CD4-positive, alpha-beta T cell treated with Interleukin-17A for 4 hours (primary cell): ENCODE measurements around the gene CCDC88C.

Source experiments
- DNase-seq: peaks from one replicate; pipeline ENCODE4 v3.0.0-alpha.2; 2020; ENCODE audit warnings: mixed read lengths

CCDC88C gene

DNA sequence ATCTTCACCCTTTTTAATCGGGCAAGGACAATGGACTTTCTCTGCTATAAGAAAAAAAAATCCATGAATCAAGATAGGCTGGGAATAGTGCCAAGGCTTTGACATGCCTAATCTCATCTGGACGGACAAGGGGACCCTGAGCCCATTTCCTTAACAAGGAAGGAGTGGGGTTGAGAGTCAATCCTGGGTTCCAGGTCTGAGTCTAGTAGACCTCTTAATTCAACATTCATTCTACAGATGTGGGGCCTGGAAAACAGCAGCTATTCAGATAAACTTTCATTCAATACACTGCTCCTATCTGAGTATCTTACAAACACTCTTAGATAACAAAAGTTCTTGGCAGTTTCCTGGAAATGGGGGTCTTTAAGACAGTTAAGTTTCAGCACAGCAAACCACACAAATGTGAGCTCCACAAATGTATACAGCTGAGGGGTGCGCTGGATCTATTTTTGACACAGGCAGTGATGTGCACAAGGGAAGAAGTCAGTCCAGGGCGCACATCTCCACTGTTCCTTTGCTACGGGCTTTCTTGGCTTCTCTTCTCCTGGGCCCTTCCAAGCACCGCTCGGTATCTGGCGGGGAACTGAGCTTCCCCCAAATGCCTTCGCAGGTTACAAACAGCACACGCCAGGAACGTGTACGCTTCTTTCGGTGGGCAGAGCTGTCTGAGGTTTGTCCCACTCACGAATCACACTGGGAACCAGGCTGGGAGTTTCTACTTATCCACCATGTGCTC is 90.9 kb downstream of the CCDC88C start:
- DNase-seq = no peak

DNA sequence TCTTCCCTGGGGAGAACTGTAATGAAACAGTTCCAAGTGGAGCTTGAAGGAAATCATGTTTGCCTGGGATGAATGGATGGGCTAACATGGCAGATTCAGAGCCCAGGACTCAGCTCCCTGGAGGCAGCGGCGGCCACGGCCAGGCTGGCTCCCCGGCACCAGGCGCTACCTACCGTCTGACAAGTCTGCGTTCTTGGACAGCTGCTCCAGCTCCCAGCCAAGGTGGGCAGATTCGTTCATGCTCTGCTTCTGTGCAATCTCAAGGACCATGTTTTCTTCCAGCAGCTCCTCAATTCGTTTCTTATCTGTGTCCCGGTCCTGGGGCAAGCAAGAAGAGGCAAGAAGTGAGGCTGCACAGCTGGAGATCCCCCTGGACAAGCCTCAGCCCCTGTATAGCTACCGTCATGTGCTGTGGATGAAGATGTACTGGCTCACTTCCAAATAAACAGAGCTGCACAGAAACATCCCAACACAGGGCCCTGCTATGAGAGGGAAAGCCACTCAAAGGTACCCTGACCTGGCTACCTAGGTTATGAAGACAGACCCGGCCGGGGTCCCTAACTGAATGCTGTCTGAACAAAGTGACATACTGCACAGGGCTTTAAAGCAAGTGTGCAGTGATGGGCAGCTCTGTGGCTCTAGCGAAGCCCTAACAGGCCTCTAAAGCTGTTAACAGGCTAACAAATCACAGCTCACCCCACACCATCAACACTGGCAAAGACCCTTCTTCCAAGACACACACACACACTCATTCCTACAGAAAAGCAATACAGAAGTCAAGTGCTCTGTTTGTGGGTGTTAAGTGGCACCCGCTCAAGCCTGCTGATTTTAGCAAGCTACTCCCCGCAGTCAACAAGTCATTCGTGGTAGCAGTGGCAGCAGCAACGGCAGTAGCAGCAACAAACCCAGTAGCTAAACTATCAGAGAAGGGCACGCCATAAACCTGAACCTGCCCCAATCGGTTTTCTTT is 92.7 kb downstream of the CCDC88C start:
- DNase-seq = peak; percentile 30

DNA sequence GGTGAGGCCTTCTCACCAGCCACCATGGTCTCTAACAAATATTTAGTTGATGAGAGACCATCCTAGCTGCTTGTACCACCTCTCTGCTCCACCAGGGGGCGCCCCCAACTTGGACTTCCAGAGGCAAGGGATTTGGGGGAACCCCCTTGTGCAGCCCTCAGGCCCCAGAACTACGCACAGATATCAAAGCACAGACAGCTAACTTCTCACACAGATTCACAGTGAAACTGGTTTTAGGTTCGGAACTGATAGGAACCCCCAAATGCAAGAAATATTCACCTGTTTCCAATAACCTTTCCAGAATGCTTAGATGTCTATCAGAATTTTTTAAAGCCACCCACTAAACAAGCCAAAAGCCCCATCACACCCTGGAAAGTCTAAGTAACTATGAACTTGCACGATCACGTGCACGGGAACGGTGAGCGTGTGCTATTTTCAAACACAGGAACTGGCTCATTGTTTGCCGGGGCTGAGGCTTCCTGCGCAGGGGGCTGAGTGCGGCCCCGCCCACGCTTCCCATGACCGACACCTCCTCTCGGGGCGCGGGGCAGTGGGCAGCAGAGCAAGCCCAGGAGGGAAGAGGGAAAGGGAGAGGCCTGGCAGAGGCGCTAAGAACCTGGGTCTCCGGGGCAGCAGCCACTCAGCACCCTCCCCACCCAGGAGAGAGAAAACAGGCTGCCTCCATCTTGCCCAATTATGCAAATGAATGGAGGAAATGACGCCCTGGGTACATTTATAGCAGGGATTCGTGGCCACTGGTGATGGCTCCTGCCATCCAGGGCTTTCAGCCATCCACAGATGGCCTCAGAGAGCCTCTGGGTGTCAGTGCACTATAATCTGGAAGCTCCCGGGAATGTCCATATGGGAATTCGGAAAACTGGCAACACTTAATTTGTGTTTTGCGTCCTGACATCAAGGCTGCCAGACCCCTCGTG is 93.7 kb downstream of the CCDC88C start:
- DNase-seq = peak; percentile 95

DNA sequence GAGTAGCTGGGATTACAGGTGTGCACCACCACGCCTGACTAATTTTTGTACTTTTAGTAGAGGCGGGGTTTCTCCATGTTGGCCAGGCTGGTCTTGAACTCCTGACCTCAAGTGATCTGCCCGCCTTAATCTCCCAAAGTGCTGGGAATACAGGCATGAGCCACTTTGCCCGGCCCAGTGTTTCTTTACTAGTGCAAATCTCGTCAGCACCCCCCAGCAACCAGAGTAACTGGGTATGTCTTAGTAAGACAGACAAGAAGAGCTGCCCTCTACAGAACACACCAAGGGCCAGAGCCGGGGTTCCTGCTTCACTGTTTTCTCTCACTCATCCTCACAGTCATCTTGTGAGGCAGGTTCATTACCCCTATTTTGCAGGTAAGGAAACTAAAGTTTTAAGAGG is 94.6 kb downstream of the CCDC88C start:
- no peak for DNase-seq

DNA sequence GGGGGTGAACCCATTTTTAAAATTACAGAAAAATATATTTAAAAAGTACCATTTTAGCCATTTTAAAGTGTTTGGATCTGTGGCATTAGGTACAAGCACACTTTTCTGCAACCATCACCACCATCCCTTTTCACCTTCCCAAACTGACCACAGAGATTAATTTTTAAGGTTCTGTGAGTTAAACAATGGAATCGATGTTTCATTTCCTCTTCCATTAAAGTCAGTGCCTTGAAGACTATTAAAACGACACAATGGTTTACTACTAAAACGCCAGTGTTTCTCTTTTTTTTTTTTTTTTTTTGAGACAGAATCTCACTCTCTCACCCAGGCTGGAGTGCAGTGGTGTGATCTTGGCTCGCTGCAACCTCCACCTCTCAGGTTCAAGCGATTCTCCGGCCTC is 95.0 kb downstream of the CCDC88C start:
- no peak for DNase-seq

DNA sequence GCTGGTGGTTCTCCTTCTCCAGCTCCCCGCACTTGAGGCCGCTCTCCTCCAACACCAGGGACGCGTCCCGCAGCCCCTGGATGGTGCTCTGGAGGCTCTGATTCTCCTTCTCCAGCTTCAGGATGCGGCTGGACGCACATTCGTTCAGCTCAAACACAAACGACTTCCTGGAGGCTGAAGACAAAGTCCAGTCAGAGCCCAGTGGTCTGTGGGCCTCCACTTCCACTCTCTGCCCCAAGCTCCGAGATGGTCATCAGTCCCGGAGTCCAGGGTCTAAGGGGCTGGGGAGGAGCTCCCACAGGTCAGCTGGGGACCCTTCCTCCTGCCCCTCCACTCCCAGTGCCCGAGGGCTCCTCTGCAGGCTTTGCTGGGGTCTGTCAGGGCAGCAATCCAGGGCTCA is 96.5 kb downstream of the CCDC88C start:
- no peak for DNase-seq

DNA sequence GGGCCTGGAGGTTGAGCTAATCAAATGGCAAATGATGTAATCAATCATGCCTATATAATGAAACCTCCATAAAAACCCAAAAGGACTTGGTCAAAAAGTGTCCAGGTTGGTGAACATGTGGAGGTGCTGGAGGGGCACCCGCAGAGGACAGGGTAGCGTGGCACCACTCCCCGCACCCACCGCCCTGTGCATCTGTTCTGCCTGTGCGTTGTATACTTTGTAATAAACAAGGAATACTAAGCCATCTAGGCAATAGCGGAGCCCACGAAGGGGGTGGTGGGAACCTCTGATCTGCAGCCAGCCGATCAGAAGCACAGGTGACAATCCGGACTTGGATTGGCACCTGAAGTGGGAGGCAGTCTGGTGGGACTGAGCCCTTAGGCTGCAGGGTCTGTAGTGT is 97.4 kb downstream of the CCDC88C start:
- no peak for DNase-seq

DNA sequence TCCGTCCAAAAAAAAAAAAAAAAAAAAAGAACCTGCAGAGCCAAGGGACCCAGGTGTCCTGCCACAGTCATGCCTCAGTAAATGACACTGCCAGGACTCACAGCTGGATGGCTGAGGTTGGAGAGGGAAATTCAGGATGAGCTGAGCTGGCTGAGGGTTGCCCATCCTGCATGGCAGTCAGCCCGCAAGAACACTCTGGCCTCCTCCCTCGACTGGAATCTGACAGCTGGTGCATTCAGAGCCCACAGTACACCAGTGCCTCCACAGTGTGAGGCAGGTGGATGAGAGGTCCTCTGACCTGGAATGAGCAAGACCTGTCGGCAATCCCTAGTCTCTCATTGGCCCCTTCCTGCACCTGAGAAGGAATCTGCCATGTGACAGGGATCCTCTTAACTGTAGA is 98.7 kb downstream of the CCDC88C start:
- DNase-seq = no peak

DNA sequence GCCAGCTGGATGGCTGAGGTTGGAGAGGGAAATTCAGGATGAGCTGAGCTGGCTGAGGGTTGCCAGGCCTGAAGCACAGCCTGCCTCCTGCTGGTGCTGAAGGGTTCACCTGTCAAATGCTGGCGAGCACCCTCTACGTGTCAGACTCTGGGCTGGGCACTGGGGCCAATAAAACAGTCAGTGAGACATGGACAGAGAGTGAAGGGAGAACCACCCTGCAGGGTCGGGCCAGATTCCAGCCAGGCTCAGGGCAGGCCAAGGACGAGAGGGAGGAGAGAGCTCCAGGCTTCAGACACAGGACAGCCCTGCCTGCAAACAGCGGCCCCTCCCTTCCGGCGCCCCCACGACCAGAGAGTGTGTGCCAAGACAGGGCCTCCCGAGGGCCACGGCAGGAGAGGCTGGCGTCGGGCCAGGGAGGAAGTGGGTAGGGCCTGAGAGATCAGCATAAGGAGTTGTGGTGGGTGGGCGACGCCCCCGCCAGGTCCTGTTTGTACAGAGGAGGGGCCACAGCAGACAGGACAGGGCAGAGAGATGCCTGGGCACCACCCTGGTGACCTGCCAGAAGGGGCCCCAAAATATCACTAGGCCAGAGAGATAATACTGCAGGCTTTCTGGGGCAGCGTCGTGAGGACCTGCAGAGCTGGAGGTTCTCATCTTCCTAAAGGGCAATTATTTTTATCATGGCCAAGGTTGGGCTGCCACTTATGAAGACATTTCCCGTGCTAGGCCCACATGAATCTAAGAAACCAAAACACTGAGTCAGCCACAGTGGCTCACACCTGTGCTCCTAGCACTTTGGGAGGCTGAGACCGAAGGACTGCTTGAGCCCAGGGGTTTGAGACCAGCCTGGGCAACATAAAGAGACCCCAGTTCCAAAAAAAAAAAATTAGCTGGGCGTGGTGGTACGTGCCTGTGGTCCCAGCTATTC is 100.0 kb downstream of the CCDC88C start:
- peak; percentile 95 for DNase-seq

DNA sequence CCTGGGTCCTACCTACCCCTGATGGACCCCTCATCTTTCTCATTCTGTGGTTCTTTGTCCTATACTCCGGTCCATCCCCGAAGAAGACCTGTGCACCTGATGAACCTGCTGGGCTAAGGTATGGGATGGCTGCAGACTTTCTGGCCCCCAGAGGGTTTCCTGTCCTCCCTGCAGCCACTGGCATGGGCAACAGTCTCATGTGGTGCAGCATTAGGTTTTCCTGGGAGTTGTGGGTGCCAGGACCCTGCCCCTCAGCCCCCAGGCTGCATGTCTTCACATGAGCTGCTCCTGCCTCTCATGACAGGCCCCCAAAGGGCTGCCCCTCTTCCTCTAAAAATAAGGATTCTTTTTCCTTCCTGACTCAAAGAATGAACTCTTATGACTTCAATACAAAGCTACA is 100.9 kb downstream of the CCDC88C start:
- DNase-seq = no peak

DNA sequence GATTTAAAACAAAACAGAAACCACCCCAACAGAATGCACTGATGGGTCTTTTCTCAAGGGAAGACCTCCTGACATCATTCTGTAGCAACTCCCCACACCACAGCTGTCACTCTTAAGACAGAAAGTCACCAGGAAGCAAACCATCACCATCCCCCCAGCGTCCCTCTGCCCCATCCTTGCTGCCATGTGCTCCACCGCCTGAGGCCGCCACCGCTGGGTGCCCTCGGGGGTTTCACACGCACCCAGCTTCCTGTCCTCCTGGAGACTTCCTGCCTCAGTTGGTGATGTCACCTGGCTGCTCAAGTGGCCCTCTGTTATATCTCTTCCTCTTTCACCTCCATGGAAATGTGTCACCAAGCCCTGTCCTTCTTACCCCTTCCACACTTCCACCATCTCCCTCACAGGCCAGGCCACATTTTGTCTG is 101.8 kb downstream of the CCDC88C start:
- peak; percentile 89 for DNase-seq

DNA sequence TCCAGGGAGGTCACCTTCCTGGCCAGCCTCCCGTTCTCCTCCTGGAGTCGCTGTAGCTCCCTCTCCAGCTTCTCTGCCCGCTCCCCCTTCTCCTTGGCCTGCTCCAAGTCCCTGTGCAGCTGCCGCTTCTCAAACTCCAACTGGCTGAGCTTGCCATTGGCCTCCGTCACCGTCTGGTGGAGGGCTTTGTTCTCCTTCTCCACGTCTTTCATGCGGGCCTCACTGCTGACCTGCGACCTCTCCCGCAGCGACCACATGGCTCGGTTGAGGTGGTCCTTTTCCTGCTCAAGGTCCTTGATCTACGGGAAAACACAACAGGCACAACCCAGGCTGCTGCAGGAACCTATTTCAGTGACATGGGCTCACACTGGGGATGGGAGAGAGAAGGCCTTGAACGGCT is 103.8 kb downstream of the CCDC88C start:
- no peak for DNase-seq

DNA sequence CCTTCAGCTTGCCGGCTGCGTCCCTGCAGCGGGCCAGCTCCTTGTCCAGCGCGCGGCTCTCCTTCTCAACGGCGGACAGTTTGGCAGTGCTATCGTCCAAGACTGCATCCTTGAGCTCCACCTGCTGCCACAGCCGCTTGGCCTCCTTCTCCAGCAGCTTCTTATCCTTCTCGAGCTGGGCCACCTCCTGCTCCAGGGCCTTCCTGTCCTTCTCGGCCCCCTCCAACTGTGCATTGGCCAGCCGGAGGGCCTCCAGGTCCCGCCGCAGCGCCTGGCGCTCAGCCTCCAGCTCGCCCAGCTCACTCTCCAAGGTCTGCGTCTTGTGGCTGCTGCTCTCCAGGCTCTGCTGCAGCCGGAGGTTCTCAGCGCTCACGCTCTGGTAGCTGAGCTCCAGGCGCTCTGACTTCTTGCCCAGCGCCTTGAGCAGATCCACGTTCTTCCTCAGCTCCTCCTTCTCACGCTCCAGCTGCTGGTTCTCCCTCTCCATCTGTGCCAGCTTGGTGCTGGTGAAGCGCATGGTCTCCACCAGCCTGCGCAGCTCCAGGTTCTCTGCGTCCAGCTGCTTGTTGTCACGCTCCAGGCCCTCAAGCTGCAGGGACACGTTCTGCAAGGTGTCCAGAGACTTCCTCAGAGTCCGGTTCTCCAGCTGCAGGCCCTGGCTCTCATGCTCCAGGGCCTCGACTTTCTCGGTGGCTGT is 104.3 kb downstream of the CCDC88C start:
- DNase-seq = no peak

DNA sequence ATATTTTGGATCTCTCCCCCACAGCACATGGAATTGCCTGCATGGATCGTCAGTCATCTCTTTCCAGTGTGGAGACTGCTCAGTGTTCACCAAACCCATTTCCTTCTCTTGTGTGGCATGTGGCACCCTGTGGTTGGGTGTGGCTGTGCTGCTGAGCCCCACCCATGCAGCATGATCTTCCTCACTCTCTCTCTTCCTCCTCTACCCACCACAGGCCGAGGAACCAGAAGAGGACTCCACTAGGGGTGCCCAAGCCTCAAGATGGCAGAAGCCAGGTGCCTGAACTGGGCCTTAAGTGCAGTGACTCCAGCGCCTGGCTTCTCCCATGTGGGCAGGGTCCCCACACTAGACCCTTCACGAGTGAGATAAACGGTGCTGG is 106.3 kb downstream of the CCDC88C start:
- DNase-seq = peak; percentile 75

DNA sequence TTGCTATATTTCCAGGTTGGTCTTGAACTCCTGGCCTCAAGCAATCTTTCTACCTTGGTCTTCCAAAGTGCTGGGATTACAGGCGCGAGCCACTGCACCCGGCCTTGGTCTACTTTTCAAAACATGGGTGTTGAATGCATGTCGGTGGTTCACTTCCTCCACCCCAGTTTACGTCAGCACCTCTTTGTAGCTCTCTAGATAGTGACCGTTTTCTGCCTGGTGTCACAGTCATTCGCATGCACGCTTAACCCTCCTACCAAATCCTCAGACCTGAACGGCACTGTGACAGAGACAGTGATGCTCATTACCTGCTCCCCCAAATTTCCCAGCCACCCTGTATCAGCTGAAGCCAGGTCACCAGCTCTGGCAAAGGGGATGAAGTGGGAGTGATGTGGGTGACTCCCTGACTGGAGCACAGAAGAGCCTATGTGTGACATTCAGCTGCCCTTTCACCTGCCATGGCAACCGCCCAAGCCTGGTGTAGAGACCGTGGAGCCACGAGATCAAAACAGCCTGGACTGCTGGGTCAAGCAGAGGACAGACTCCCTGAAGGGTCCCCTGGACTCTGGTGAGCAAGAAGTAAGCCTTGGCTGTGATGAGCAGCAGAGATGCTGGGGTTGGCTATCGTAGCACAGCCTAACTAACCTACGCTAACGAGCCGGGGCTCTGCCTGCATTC is 106.9 kb downstream of the CCDC88C start:
- peak; percentile 57 for DNase-seq

DNA sequence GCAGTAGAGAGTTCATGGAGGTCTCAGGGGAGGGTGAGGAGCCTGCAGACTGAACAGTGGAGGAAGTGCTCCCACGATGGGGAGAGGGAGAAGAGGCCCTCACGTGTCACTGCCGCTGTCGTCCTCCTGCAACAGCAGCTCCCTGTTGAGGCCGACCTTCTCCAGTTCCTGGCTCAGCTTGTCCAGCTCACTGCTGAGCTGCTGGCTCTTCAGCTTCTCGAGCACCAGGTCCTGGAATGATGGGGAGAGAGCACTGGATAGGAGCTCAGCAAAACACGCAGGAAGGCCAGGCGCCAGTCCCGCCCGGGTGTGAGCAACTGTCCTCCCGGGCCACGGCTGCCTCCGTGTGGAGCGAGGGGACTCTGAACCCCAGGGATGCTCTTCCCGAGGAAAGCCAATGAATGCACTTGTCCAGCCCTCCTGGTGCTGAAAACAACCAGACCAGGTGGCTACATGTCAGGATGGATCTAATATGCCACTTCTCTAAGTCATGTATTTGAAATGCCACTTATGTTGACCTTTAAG is 107.8 kb downstream of the CCDC88C start:
- DNase-seq = no peak

DNA sequence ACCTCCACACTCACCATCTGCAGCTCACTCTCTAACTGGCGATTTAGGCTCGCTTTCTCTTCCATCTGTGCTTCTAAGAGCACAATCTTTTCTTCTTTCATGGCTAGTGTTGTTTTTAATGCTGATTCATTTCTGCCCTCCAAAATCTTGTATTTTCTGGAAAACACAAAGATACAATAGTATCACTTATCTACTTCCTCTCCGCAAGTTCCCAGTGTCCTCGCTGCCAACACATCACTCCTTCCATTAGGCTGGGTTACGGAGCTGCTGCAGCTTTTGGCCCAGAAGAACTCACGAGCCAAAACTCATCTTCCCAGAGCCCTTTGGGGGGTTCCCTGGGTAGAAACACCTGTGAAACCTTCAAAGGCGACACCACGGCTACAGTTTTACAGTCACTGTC is 109.3 kb downstream of the CCDC88C start:
- DNase-seq = no peak

DNA sequence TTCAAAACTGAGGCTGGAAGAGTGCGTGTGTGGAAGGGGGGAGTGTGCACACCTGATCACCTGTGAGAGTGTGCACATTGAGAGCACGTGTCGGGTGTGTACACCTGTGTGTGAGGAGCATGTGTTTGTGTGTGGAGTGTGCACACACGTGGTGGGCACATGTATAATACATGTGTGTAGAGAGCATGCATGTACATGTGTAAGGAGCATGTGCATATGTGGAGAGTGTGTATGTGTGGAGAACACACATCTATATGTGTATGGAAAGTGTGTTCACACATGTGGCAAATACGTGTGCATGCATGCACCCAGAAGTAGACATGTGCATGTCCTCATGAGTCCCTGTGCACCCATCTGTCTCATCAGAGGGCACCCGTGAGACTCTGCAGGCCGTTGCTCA is 110.0 kb downstream of the CCDC88C start:
- DNase-seq = no peak

DNA sequence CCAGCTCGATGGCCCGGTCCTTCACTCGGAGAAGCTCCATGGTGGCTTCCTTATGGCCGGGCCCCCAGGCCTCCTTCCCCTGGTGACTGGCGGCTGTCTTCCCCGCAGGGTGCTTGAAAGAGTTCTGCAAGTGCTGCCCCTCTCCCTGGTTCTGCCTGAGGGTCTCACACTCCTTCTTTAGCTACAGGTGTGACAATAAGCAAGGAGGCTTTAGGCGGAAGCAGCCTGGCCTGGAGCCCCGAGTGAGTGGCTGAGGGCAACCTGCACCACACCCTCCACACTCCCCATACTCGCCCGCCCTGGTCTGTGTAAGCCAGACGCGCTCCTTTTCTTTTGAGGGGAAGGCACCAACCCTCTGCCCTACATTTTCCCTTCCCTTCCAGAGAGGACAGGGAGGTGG is 110.6 kb downstream of the CCDC88C start:
- no peak for DNase-seq

DNA sequence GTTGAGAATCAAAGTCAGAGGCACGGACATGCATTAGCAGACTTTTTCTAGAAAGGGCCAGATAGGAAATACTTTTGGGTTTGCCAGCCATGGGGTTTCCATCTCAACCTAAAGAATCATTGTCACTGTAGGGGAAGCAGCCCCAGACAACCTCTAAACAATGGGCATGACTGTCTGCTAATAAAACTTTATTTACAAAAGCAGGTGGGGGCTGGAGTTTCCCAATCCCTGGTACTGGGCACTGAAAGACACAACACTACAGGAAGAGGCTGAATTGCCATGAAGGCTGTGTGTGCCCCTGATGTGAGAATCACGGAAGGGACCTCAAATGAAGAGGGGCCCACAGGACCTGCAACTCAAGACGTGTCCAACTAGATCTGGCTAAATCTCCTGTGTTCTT is 111.1 kb downstream of the CCDC88C start:
- DNase-seq = no peak
